Right lobe of liver (tissue), 6 donors: ENCODE data around the gene EARS2. TPM values are rescaled to one million over a fixed set of nuclear protein-coding genes. Genes with fewer than 3 reads are reported as not detected.

Experiments used
- ATAC-seq, 4 donors: fragments of 200-7000 bp; cut with Tn5 transposase; one replicate each; pipeline ENCODE4 v1.9.1; 2020; ENCODE audit warnings: mild to moderate bottlenecking in 4 of 4, moderate library complexity in 4 of 4
- DNase-seq, 3 donors: peaks; one replicate each; pipeline ENCODE4 v3.0.0-alpha.2; 2020
- H3K27ac ChIP-seq, 3 donors: fragments of 200-600 bp; one replicate each; pipeline ENCODE4 v1.8.0; 2022
- H3K27me3 ChIP-seq, 2 donors: fragments of 200-600 bp; one replicate each; pipeline ENCODE4 v1.8.0; 2022
- H3K36me3 ChIP-seq, 4 donors: fragments of 200-600 bp; sonication (generic) in 1 of 4; one replicate each; pipeline versions ENCODE4 v1.5.1 to v1.8.0; 2017 to 2022; ENCODE audit warnings: control low read depth in 1 of 4
- H3K4me1 ChIP-seq, 4 donors: fragments of 200-600 bp; sonication (generic) in 1 of 4; one replicate each; pipeline versions ENCODE4 v1.5.1 to v1.8.0; 2017 to 2022; ENCODE audit warnings: control low read depth in 1 of 4
- H3K4me3 ChIP-seq, 3 donors: fragments of 200-600 bp; one replicate each; pipeline ENCODE4 v1.8.0; 2022
- H3K9me3 ChIP-seq, 4 donors: fragments of 200-600 bp; sonication (generic) in 1 of 4; one replicate each; pipeline versions ENCODE4 v1.5.1 to v1.8.0; 2017 to 2022; ENCODE audit warnings: control low read depth in 1 of 4
- POLR2A ChIP-seq: fragments of 450-650 bp; IDR thresholded peaks from one replicate; pipeline ENCODE4 v1.6.1; 2017; ENCODE audit warnings: antibody characterized with exemption, mild to moderate bottlenecking
- WGBS: methylation state at CpG from one replicate; pipeline ENCODE4 v1.1.6; 2018; ENCODE audit warnings: low coverage, low lambda C conversion rate; ENCODE audit not compliant: insufficient coverage; ENCODE audit errors: missing lambda C conversion rate; 5-methylcytosine and 5-hydroxymethylcytosine counted together
- intact Hi-C, 2 donors: fragments of 100-400 bp; cut with DNase I; formaldehyde crosslinking; loops; one replicate each; pipeline versions ENCODE4 v1.11.2 to v1.14.1; 2022
- total RNA-seq, 6 experiments: library from RNA; depleted of rRNA in 2 of 6; stranded (reverse); fragments of >200 nt in 2 of 6; fragmentation: NEBNext Ultra II Directional in 3 of 6; extraction: Animal tissue kit (Norgen Biotek cat#: 25700) in 3 of 6; gene quantifications; one replicate each; pipeline versions ENCODE4 v1.1.0 to v1.2.4, GENCODE V29; 2016 to 2023
- TF ChIP-seq, protein P1 (sequence below), 4 donors: fragments of 200-600 bp in 3 of 4; fragments of 450-650 bp in 1 of 4; IDR thresholded peaks; one replicate each; pipeline versions ENCODE4 v1.5.1 to v1.8.0; 2016 to 2022; ENCODE audit warnings: antibody characterized with exemption in 4 of 4, mild to moderate bottlenecking in 2 of 4
- donor health status: DM: no; HTN: yes; CAD: no.
- donor health status: DM: no; HTN: no; CAD: no.
- donor health status: DM: no; HTN: no; CAD: no.
- donor health status: DM: no; HTN: yes; CAD: no.
- donor health status: DM: no; HTN: yes; CAD: no.

Gene EARS2
- total RNA-seq, 6 experiments from 2014 or later: 14.9 to 47.7 (median 15.9) TPM

DNA sequence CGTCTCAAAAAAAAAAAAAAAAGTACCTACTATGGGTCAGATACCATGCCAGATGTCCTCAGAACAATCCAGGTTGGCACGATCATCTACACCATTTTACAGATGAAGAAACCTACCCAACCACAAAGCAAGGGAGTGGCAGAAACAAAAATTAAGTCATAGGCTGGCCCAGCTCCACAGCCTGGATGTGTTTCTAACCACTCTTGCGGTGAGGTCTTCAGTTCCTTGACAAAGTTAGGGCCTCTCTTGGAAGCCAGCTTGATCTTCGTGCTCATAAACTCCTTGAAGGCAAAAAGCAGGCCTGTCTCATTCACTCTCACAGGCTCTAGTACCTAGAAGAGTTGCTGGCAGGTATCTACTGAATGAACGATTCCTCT is 53.1 kb downstream of the EARS2 start:
- no peak for ATAC-seq
- H3K27ac ChIP-seq: peak overlapping the region in 1 of 3 donors; percentile 56
- 60% methylated on average over 3 of the region's 5 CpGs for WGBS

DNA sequence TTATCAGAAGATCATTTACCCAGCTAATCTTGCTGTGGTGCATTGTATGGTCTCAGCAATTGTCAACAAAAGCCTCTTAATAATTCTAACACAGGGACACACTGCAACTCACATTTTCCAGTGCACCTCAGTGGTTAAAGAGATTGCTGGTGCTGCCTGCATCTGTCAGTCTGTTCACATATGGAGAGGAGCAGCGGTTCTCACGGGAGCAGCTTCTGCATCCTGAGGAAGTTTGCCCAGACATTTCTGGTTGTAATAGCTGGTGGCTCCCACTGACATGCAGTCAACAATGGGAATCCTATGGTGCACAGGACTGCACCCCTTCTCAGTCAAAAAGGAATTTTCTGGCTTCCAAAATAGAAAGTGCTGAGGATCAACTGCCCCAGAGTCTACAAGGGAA is 54.7 kb downstream of the EARS2 start:
- DNase-seq (no peak), ATAC-seq (no peak)
- Histone ChIP-seq H3K4me3 (no peak overlapping the region), H3K4me1 (peaks cover 0 to 21% (median 9%) of the 10 kb centered on the region in 4 donors), H3K27me3 (no peaks in the 10 kb centered on the region), H3K9me3 (no peaks in the 10 kb centered on the region), H3K27ac (no peak overlapping the region), H3K36me3 (no peaks in the 10 kb centered on the region)
- TF ChIP-seq, protein P1, sequence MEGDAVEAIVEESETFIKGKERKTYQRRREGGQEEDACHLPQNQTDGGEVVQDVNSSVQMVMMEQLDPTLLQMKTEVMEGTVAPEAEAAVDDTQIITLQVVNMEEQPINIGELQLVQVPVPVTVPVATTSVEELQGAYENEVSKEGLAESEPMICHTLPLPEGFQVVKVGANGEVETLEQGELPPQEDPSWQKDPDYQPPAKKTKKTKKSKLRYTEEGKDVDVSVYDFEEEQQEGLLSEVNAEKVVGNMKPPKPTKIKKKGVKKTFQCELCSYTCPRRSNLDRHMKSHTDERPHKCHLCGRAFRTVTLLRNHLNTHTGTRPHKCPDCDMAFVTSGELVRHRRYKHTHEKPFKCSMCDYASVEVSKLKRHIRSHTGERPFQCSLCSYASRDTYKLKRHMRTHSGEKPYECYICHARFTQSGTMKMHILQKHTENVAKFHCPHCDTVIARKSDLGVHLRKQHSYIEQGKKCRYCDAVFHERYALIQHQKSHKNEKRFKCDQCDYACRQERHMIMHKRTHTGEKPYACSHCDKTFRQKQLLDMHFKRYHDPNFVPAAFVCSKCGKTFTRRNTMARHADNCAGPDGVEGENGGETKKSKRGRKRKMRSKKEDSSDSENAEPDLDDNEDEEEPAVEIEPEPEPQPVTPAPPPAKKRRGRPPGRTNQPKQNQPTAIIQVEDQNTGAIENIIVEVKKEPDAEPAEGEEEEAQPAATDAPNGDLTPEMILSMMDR (IDR thresholded peaks at IDR 0.05): no peak
- no peak for TF ChIP-seq POLR2A
- intact Hi-C loops: no loop called here
- 56% methylated on average over 2 of the region's 2 CpGs for WGBS

More for the DNA sequence above, 53.1 kb downstream of the EARS2 start:
- no peak for DNase-seq
- H3K4me1 ChIP-seq: peaks cover 0 to 19% (median 9%) of the 10 kb centered on the region in 4 donors
- H3K4me3 ChIP-seq: no peak overlapping the region
- intact Hi-C loops: no loop called here
- TF ChIP-seq POLR2A: no peak
- TF ChIP-seq, protein P1 (IDR thresholded peaks at IDR 0.05): no peak
- H3K9me3 ChIP-seq: no peaks in the 10 kb centered on the region
- no peaks in the 10 kb centered on the region for H3K27me3 ChIP-seq
- no peaks in the 10 kb centered on the region for H3K36me3 ChIP-seq

DNA sequence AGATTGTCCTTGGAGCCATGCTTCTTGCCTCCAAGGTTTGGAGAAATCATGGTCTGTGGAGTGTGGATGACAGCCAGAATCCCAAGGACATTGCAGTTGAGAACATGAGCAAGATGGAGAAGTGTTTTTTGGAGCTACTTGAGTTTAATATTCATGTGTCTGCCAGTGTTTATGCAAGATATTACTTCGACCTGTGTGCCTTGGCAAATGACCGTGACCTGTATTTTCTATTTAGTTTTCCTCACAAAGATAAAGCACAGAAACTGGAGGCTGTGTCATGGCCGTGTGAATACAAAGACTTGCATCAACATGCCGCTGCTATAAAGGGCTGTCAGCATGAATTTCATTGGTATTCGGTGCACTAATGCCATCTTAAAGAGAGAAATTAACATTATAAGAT is 55.9 kb downstream of the EARS2 start:
- DNase-seq (no peak), ATAC-seq (peak in 2 of 4 donors; percentile 23 to 32)
- Histone ChIP-seq H3K4me3 (no peak overlapping the region), H3K27me3 (no peaks in the 10 kb centered on the region), H3K4me1 (peaks cover 0 to 30% (median 13%) of the 10 kb centered on the region in 4 donors), H3K27ac (no peak overlapping the region), H3K9me3 (no peaks in the 10 kb centered on the region), H3K36me3 (no peaks in the 10 kb centered on the region)
- intact Hi-C loops: no loop called here
- WGBS: 19% methylated on average over 5 of the region's 5 CpGs
- TF ChIP-seq, protein P1 (IDR thresholded peaks at IDR 0.05): no peak
- TF ChIP-seq POLR2A: no peak

DNA sequence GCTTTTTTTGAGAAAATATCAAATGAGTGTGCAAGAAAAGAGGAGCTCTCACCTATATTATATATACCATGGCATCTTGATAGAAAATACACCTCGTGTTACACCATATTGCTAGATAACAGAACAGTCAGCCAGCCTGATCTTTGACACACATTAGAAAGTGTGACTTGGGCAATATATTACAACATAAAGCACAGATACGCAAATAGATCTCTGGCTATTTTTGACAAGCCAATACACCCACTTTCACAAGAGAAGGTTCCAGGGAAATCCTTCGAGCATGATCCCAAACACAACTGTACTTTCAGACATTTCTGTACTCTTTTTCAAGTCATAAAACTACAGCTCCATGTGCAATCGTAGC is 56.3 kb downstream of the EARS2 start:
- WGBS: 32% methylated on average over 4 of the region's 4 CpGs
- no peak for TF ChIP-seq POLR2A
- TF ChIP-seq, protein P1 (IDR thresholded peaks at IDR 0.05): no peak
- H3K4me3 ChIP-seq: no peak overlapping the region
- no peak for ATAC-seq
- DNase-seq: no peak
- H3K36me3 ChIP-seq: no peaks in the 10 kb centered on the region
- H3K27ac ChIP-seq: no peak overlapping the region
- H3K4me1 ChIP-seq: peaks cover 0 to 30% (median 13%) of the 10 kb centered on the region in 4 donors
- H3K27me3 ChIP-seq: no peaks in the 10 kb centered on the region
- H3K9me3 ChIP-seq: no peaks in the 10 kb centered on the region
- intact Hi-C loops: no loop called here
